HG02588 (cell line): ENCODE results near the gene WNT4.

Source experiments
- ATAC-seq: cut with Tn5 transposase; IDR thresholded peaks from one replicate; pipeline ENCODE4 v1.9.1; 2021; ENCODE audit warnings: mild to moderate bottlenecking, moderate library complexity; ENCODE audit not compliant: unreplicated experiment

WNT4 gene

GRCh38 chr1:22132517-22133235, 10.2 kb downstream of the WNT4 start:
- no peak for ATAC-seq

- no peak for ATAC-seq
Measured at GRCh38 chr1:22131875-22132486, 10.9 kb downstream of the WNT4 start.

GRCh38 chr1:22131062-22131461, 11.8 kb downstream of the WNT4 start:
- ATAC-seq = no peak

DNA sequence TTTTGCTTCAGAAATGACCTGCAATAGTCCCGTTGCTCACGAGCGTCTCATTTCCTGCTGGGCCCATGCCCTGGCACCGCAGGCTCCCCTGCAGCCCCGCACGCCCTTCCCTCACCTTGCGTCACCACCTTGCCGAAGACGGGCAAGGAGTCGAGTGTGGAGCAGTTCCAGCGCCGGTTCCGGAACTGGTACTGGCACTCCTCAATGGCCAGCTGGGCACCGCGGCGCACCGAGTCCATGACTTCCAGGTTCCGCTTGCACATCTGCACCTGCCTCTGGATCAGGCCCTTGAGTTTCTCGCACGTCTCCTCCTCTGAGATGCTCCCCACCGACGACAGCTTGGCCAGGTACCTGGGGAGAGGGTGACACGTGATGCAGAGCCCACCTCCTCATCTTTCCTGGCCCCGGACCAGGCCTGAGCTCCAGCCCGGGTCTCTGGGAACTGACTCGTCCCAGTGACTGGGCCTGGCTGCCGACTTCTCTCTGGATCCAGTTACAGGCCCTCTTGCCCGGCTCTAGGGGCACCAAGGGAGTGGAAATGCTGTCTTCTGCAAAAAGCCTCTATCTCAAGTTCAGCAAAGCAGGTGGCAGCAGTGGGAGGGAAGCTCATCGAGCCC, 13.3 kb downstream of the WNT4 start:
- ATAC-seq = no peak

DNA sequence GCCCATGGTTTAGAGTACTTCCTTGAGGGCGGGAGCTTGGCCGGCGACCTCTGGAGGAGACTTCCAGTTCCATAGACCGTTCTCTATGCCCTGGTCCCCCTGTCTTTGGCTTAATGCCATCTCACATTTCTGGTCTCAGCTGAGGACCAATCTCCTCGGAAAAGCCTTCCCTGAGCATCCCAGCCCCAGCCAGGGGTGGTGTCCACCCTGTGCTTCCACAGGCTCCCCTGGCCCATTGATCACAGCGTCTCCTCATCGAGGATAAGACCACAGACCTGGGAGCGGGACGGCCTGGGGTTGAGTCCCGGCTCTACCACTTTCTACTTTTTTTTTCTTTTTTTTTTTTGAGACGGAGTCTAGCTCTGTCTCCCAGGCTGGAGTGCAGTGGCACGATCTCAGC, 14.5 kb downstream of the WNT4 start:
- ATAC-seq = no peak

GRCh38 chr1:22127731-22128130, 15.2 kb downstream of the WNT4 start:
- ATAC-seq = no peak

DNA sequence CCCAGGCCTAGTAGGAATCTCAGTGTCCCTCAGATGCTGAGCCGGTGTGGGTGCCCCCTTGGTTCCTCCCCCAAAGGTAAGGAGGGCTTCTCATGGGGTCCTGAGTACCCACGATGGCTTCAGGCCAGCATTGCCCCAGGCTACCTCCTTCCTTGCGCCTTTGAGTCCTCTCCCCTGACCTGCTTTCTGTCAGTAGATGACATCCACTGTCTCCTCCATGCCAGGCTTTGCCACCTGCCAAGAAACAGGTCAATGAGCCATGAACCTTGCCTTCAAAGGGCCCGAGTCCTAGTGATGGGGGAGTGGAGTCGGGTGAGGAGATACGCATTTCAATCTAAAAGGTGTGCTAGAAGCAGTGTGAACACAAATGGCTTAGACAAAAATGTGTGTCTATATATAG, 15.6 kb downstream of the WNT4 start:
- ATAC-seq = no peak

GRCh38 chr1:22126531-22126930, 16.4 kb downstream of the WNT4 start:
- ATAC-seq = no peak

DNA sequence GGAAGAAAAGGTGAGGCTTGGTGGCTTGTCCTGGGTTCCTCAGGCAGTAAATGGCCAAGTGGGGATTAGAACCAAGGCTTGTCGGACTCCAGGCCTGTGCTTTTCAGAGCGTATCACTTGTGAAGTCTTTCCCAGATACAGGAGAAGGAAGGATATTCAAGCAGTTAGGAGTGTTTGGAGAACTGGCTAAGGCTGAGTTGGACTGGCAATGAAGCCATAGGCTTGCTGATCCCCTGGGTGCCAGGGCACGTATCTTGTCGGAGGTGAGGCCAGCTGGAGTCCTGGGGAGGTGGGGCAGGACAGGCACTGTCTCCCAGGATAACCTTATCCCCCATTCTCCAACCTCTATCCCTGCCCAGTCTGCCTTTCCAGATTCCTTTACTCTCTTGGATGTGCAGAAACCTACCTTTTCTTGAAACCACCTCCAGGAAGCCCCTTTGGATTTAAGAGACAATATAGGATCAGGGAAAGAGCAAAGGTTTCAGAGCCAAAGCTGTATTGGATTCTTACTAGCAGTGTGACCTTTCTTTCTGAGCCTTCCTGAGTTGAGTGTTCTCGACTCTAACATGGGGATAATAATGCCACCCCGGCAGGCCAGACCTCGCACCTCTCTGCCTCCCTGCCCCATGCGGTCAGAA, 18.2 kb downstream of the WNT4 start:
- ATAC-seq = no peak

DNA sequence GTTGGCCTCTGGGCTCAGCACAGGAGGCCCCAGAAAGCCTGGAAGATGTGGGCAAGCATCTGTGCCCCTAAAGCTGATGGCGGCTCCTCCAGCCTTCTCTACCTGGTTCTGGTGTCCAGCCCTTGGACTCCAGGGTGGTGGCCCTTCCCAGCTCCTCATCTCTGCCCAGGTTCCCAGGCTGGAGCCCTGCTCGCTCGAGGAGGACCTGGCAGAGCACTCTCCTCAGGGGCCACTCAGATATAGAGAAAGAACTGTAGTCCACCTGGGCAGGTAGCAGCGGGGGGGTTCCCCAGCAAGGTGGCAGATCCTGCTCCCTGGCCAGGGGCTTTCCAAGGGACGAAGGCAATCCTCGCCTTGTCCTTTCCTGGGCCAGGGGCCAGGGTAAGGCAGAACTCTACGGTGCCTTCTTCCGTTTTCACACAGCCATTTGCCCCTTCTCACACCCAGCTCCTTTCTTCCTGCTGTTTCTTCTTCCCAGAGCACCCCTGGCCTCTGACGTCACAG, 18.9 kb downstream of the WNT4 start:
- no peak for ATAC-seq

DNA sequence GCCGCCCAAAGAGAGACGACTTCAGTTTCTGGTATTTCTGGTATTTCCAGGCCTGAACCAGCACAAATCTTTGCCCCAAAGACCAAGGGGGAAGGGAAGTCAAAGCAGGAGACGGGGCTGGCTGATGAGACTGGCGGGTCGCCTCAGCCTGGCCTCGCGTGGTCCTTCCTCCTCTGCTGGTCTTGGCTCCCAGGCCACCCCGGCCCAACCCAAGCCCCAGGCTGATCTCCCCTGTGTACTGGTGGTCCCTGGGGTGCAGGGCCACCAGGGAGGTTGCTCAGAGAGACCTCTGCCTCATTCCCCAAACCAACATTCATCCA, 19.9 kb downstream of the WNT4 start:
- ATAC-seq = no peak

DNA sequence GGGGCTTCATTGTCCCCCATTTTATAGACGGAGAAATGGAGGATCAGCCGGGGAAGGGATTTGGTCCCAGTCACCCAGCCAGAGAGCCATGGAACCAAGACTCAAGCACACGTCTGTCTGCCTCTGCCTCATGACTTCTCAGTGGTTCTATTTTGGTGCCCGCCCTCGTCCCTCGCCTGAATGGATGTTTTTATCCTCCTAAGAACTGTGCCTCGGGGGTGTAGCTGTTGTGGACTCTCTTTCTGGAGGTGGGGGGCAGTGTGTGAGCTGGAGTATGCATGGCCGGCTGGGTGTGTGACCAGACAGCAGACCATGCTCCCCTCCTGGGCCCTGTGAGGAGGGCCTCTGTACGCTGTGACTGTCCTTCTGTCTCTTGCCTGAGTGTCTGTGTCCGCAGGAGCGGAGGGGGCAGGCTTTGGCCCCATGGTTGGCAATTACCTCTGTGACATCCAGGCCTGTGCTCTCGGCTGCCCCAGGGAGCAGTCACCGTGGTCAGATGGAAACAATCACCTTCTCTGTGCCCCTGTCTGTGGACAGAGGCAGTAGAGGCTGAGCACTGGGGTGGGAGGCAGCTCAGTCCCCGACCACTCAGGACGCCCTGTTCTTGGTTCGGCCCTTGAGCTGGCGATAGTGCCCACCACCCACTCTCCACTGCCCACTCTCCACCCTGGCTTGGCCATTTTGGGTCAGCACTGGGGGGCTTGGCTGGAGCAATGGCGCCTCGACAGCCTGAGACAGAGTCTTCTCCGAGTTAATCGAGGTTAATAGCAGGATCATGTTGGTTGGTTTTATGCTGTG, 20.4 kb downstream of the WNT4 start:
- ATAC-seq = no peak

GRCh38 chr1:22121421-22121911, 21.4 kb downstream of the WNT4 start:
- no peak for ATAC-seq

- ATAC-seq = no peak
Measured at GRCh38 chr1:22120469-22120790, 22.5 kb downstream of the WNT4 start.

DNA sequence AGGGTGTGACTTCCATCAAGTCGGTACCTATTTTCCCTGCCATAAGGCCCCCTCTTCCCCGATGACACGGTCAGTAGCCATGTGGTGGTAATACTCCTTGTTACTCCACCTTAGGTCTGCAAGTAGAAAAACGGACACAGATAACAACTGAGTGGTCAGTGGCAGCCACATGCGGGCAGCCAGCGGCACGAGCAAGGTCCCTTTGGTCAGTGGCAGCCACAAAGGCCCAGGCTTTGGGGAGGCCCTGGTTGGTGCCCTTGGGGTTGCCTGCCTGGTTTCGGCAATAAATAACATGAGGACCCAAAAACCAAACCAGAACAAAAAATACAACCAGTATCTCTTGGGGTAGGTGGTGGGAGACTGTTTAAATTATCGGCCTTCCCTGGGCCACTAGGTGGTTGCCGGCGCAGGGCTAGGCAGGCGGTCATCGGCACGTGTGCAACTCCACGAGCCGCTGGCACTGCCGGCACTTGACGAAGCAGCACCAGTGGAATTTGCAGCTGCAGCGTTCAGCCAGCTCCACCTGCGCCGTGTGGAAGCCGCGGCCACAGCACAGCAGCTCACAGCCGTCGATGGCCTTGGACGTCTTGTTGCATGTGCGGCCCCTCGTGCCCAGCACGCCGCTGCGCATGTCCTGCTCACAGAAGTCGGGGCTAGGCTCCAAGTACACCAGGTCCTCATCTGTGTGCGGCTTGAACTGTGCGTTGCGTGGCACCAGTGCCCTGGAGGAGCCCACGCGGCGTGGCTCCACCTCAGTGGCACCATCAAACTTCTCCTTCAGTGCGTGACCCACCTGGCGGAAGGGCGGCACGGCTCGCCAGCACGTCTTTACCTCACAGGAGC, 23.1 kb downstream of the WNT4 start:
- ATAC-seq = no peak

DNA sequence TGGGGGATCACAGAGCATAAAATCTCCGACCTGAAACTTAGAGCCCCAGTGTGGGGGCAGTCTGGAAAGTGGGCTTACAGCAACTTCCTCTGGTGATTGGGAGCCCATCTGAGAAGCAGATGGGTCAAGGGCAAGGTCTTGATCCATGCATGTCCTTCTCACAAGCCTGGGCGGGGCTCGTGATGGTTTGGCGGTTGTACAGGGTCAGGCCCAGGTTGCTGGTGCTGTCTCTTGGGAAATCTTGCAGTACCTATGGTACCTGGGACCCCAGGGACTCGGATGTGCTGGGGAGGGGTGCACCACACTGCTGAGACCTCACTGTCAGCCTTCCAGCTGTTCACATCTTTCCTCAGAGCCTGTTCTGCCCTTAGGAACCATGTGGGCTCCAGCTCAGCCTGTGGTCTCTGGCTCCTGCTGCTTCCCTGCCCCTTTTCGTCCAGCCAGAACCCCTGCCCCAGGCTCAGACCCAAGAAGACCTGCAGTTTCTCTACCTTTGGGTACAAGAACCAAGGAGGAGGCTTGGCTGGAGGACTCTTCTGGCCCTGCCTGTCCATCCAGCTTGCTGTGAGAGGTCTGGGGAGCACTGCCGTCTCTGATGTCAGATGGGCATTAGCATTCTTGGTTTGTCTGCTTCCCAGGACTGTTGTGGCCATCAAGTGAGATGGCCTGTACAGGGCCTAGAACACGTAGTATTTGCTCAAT, 24.5 kb downstream of the WNT4 start:
- no peak for ATAC-seq

- no peak for ATAC-seq
Measured at GRCh38 chr1:22117851-22118250, 25.0 kb downstream of the WNT4 start.

GRCh38 chr1:22117238-22117637, 25.7 kb downstream of the WNT4 start:
- no peak for ATAC-seq

DNA sequence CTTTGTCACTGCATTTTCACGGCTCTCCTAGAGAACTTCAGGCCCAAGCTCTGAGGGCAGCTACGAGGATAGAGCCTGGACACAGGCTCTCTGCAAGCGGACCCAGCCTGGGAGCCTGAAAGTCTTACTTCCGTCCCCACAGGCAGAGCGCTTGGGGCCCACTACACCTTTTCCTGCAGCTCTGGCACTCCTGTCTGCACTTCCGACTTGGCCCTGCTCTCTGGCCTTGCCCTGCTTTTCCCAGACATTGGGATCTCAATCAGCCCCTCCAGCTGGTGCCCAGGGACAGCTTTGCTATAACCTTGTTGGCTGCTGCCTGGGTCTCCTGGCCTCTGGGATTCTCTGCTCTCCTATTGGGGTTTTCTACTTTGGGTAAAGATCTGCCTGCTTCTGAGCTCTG, 27.6 kb downstream of the WNT4 start:
- ATAC-seq = no peak
